GM23248 (cell line): ENCODE measurements around the gene HAT1. TPM values are rescaled to one million over a fixed set of nuclear protein-coding genes. Genes with fewer than 3 reads are reported as not detected.

Experiments used
- DNase-seq: peaks from one replicate; pipeline ENCODE4 v3.0.0-alpha.2; 2015
- H2AFZ ChIP-seq: fragments of 200-600 bp; sonication (generic); 2 replicates; pipeline ENCODE4 v1.6.1; 2016; ENCODE audit warnings: antibody characterized with exemption
- H3F3A ChIP-seq: fragments of 200-600 bp; sonication (generic); 2 replicates; pipeline ENCODE4 v1.6.1; 2016; ENCODE audit warnings: mild to moderate bottlenecking, antibody characterized with exemption, mixed run types; ENCODE audit not compliant: insufficient read depth
- H3K27ac ChIP-seq: fragments of 200-600 bp; sonication (generic); 2 replicates; pipeline ENCODE4 v1.5.1; 2016; ENCODE audit warnings: mild to moderate bottlenecking
- H3K27me3 ChIP-seq: fragments of 200-600 bp; sonication (generic); replicated peaks from 2 replicates; pipeline ENCODE4 v1.6.1; 2016; ENCODE audit warnings: mild to moderate bottlenecking; ENCODE audit not compliant: insufficient read depth
- H3K36me3 ChIP-seq: fragments of 200-600 bp; sonication (generic); 2 replicates; pipeline ENCODE4 v1.6.1; 2016; ENCODE audit warnings: low read depth, mild to moderate bottlenecking
- H3K4me1 ChIP-seq: fragments of 200-600 bp; sonication (generic); 2 replicates; pipeline ENCODE4 v1.6.1; 2016; ENCODE audit warnings: mild to moderate bottlenecking; ENCODE audit not compliant: insufficient read depth
- H3K4me2 ChIP-seq: fragments of 200-600 bp; sonication (generic); one replicate; pipeline ENCODE4 v1.6.1; 2016; ENCODE audit warnings: mild to moderate bottlenecking; ENCODE audit not compliant: unreplicated experiment
- H3K4me3 ChIP-seq: fragments of 200-600 bp; sonication (generic); 2 replicates; pipeline ENCODE4 v1.5.1; 2016; ENCODE audit warnings: mild to moderate bottlenecking
- H3K79me2 ChIP-seq: fragments of 200-600 bp; sonication (generic); 2 replicates; pipeline ENCODE4 v1.6.1; 2016; ENCODE audit warnings: mild to moderate bottlenecking; ENCODE audit not compliant: insufficient read depth
- H3K9ac ChIP-seq: fragments of 200-600 bp; sonication (generic); 2 replicates; pipeline ENCODE4 v1.6.1; 2016; ENCODE audit warnings: mild to moderate bottlenecking
- H3K9me2 ChIP-seq: fragments of 200-600 bp; sonication (generic); 2 replicates; pipeline ENCODE4 v1.6.1; 2016; ENCODE audit warnings: mixed run types, mild to moderate bottlenecking, moderate library complexity; ENCODE audit not compliant: insufficient read depth
- H3K9me3 ChIP-seq: fragments of 200-600 bp; sonication (generic); one replicate; pipeline ENCODE4 v1.6.1; 2017; ENCODE audit warnings: low read depth
- H4K20me1 ChIP-seq: fragments of 200-600 bp; sonication (generic); 2 replicates; pipeline ENCODE4 v1.6.0; 2016; ENCODE audit not compliant: insufficient read depth
- EZH2 ChIP-seq: fragments of 200-600 bp; sonication (generic); IDR thresholded peaks from 2 replicates; pipeline ENCODE4 v1.6.1; 2018; ENCODE audit warnings: antibody characterized with exemption, mild to moderate bottlenecking; ENCODE audit not compliant: insufficient read depth, poor library complexity, severe bottlenecking
- EZH2phosphoT487 ChIP-seq: fragments of 200-600 bp; sonication (generic); IDR thresholded peaks from 2 replicates; pipeline ENCODE4 v1.6.1; 2018; ENCODE audit warnings: antibody characterized with exemption, moderate library complexity, mild to moderate bottlenecking, low read depth; ENCODE audit not compliant: insufficient read depth
- WGBS, 2 experiments: methylation state at CpG; one replicate each; pipeline ENCODE4 v1.1.6; 2015 to 2017; ENCODE audit warnings: low lambda C conversion rate in 2 of 2, low coverage in 1 of 2; ENCODE audit errors: missing lambda C conversion rate in 2 of 2; 5-methylcytosine and 5-hydroxymethylcytosine counted together
- in situ Hi-C: fragments of 300-500 bp; cut with MboI; formaldehyde crosslinking; loops from 2 replicates; pipeline ENCODE4 v1.15.0; 2020
- polyA plus RNA-seq: library from polyadenylated mRNA; unstranded; fragments of >200 nt; fragmentation: Nextera tagmentation; extraction: Ambion mirVana; gene quantifications from 2 replicates; pipeline ENCODE4 v1.2.1, GENCODE V29; 2016
- total RNA-seq: library from RNA; depleted of rRNA; stranded (reverse); fragments of >200 nt; shearing (Covaris generic); gene quantifications from 2 replicates; pipeline ENCODE4 v1.2.3, GENCODE V29; 2014

HAT1 gene
- total and polyA plus RNA-seq, 2 experiments from 2014 or later = 56.6 to 96.2 TPM

- H4K20me1 ChIP-seq = no peaks in the 10 kb centered on the region
- in situ Hi-C loops = no loop called here
- H3K4me2 ChIP-seq = no peak overlapping the region
- no peak for DNase-seq
- H3F3A ChIP-seq = no peaks in the 10 kb centered on the region
- no peak overlapping the region for H3K4me3 ChIP-seq
- H3K36me3 ChIP-seq = peaks cover 6% of the 10 kb centered on the region; the same call in 1 of the 2 replicates
- H2AFZ ChIP-seq = no peak overlapping the region
- no peaks in the 10 kb centered on the region for H3K9me2 ChIP-seq
- H3K9me3 ChIP-seq = no peaks in the 10 kb centered on the region
- TF ChIP-seq EZH2 = no peak
- no peak for TF ChIP-seq EZH2phosphoT487
- no peak overlapping the region for H3K27ac ChIP-seq
- no peaks in the 10 kb centered on the region for H3K27me3 ChIP-seq
- peaks cover 28% of the 10 kb centered on the region for H3K79me2 ChIP-seq
- 94 to 99% methylated on average over 2 of the region's 2 CpGs for WGBS, 2 experiments
- H3K4me1 ChIP-seq = peaks cover 9% of the 10 kb centered on the region
- no peak overlapping the region for H3K9ac ChIP-seq
Measured at GRCh38 chr2:171889333-171889732, 32.9 kb upstream of the HAT1 start.

- TF ChIP-seq EZH2 = no peak
- TF ChIP-seq EZH2phosphoT487 = no peak
- Histone ChIP-seq H3K36me3 (peaks cover 6% of the 10 kb centered on the region; the same call in 1 of the 2 replicates), H3K4me1 (peaks cover 13% of the 10 kb centered on the region), H3K27ac (no peak overlapping the region), H4K20me1 (no peaks in the 10 kb centered on the region), H3F3A (no peaks in the 10 kb centered on the region), H3K9me3 (no peaks in the 10 kb centered on the region), H3K9ac (no peak overlapping the region), H3K9me2 (no peaks in the 10 kb centered on the region), H3K4me2 (no peak overlapping the region), H3K4me3 (no peak overlapping the region), H3K27me3 (no peaks in the 10 kb centered on the region), H2AFZ (no peak overlapping the region), H3K79me2 (peaks cover 28% of the 10 kb centered on the region)
- in situ Hi-C loops = no loop called here
- WGBS, 2 experiments = 37 to 43% methylated on average over 1 of the region's 1 CpG
- DNase-seq = no peak
Measured at GRCh38 chr2:171889808-171890207, 32.5 kb upstream of the HAT1 start.

GRCh38 chr2:171893196-171893823, 29.0 kb upstream of the HAT1 start:
- Histone ChIP-seq H3K27me3 (no peaks in the 10 kb centered on the region), H3K9ac (peak overlapping the region; percentile 87), H3K9me2 (no peaks in the 10 kb centered on the region), H4K20me1 (no peaks in the 10 kb centered on the region), H3K4me3 (peak overlapping the region; percentile 100), H3K79me2 (peaks cover 28% of the 10 kb centered on the region), H2AFZ (peak overlapping the region; percentile 100), H3K27ac (peak overlapping the region; percentile 67), H3F3A (no peaks in the 10 kb centered on the region), H3K36me3 (peaks cover 6% of the 10 kb centered on the region; the same call in 1 of the 2 replicates), H3K9me3 (no peaks in the 10 kb centered on the region), H3K4me1 (peaks cover 15% of the 10 kb centered on the region), H3K4me2 (peak overlapping the region; percentile 88)
- peak; percentile 47 for DNase-seq
- no peak for TF ChIP-seq EZH2
- TF ChIP-seq EZH2phosphoT487 = no peak
- WGBS, 2 experiments = 30 to 36% methylated on average over 7 of the region's 7 CpGs
- in situ Hi-C loops = no loop called here

- Histone ChIP-seq H3K4me1 (peaks cover 15% of the 10 kb centered on the region), H3K9me2 (no peaks in the 10 kb centered on the region), H4K20me1 (no peaks in the 10 kb centered on the region), H3K4me2 (peak within 1 kb of the TSS; percentile 88), H3K36me3 (peaks cover 6% of the 10 kb centered on the region; the same call in 1 of the 2 replicates), H2AFZ (peak within 1 kb of the TSS; percentile 100), H3K27ac (peak within 1 kb of the TSS; percentile 67), H3K4me3 (peak within 1 kb of the TSS; percentile 100), H3K79me2 (peaks cover 23% of the 10 kb centered on the region), H3K27me3 (no peaks in the 10 kb centered on the region), H3K9ac (peak within 1 kb of the TSS; percentile 87), H3K9me3 (no peaks in the 10 kb centered on the region), H3F3A (no peaks in the 10 kb centered on the region)
- peak; percentile 97 for DNase-seq
- in situ Hi-C loops = no loop called here
- WGBS, 2 experiments = 0 to 1% methylated on average over 25 to 33 of the region's 63 CpGs
- TF ChIP-seq EZH2phosphoT487 = no peak
- TF ChIP-seq EZH2 = no peak
Measured at GRCh38 chr2:171893824-171894611, 28.2 kb upstream of the HAT1 start, which contains the start of gene SLC25A12. SLC25A12 (minus strand) TSS chr2:171894244; CDS start chr2:171894214, 30 bp downstream.
